ENCODE measurements around the gene CCNF.

DNA sequence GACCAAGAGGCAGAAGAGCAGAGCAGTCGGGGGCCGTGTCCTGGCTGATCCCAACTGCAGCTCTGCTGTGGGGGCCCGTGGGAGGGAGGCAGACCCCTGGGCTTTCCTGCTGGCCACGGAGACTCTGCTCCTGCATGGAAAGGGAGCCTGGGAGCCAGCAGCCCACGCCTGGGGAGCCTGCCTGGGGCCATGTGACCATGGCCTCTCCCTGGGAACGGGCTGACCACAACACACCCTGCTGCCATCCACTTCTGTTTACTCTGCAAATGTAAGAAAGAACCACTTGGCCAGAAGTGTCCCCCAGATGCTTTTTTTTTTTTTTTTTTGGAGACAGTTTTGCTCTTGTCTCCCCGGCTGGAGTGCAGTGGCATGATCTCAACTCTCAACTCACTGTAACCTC is 28.7 kb downstream of the CCNF start:
- no peak for TF ChIP-seq POLR2A (IDR thresholded peaks at IDR 0.05; ENCODE audit: extremely low read depth, insufficient read length)
- TF ChIP-seq, protein P1, sequence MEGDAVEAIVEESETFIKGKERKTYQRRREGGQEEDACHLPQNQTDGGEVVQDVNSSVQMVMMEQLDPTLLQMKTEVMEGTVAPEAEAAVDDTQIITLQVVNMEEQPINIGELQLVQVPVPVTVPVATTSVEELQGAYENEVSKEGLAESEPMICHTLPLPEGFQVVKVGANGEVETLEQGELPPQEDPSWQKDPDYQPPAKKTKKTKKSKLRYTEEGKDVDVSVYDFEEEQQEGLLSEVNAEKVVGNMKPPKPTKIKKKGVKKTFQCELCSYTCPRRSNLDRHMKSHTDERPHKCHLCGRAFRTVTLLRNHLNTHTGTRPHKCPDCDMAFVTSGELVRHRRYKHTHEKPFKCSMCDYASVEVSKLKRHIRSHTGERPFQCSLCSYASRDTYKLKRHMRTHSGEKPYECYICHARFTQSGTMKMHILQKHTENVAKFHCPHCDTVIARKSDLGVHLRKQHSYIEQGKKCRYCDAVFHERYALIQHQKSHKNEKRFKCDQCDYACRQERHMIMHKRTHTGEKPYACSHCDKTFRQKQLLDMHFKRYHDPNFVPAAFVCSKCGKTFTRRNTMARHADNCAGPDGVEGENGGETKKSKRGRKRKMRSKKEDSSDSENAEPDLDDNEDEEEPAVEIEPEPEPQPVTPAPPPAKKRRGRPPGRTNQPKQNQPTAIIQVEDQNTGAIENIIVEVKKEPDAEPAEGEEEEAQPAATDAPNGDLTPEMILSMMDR (IDR thresholded peaks at IDR 0.05; ENCODE audit: low read depth, low read length): no peak
